GM12801 (cell line): ENCODE measurements around the gene DMRTC2.

ENCODE experiments used
- CTCF ChIP-seq: IDR thresholded peaks from one replicate; pipeline ENCODE4 v1.5.1; 2011; ENCODE audit warnings: control low read depth; ENCODE audit not compliant: insufficient read length; ENCODE audit errors: extremely low read depth

DMRTC2 gene

GRCh38 chr19:41845001-41845050 lies at the start of gene DMRTC2:
TSS of gene DMRTC2 (plus strand) at chr19:41845042. CDS start at chr19:41847429, 2,387 bp downstream.
- TF ChIP-seq CTCF, result no peak

DNA sequence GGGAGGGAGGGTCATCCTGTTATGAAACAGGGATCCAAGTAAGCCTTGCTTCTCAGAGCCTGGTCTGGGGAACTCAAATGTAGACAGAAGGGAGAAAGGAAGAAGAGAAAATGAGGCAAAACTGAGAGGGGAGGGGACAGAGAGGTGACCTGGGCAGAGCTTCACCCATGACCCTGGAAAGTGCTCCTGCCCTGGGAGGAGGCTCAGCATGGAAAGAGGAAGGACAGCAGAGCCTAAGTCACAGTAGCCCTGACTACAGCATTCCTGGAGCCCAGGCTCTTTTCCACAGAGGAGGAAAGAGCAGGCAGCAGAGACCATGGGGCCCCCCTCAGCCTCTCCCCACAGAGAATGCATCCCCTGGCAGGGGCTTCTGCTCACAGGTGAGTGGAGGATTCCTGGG lies 48.5 kb upstream of the DMRTC2 start, which contains the start of gene CEACAM3:
Gene CEACAM3, plus strand, starts transcription at position 226 of the 400 bp plus-strand sequence. Its CDS starts 91 bp downstream, at position 317.
- no peak for TF ChIP-seq CTCF

GRCh38 chr19:41796901-41797300 lies 47.9 kb upstream of the DMRTC2 start:
- TF ChIP-seq CTCF, result no peak

DNA sequence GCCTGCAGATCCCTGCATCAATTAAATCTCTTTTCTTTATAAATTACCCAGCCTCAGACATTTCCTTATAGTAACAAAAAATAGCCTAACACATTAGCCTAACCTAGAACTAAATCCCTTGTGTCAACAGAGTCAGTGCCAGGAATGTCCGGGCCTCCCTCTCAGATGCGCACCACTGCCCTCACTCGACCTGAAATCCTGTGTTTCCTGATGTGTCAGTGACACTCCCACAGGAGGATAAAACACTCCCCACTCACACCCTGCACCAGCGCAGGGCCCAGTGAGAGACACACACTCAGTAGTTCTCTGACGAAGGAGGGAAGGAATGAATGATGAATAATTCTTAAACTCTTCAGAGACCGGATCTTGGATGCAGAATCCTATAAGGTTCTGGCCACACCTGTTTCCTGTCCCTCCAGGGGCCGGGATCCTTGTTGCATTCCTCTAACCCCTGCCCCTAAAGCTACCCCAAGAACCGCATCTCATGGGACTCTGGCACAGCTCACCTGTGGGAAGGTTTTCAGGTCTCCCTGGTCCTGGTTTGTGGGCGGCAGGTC lies 45.3 kb upstream of the DMRTC2 start:
- TF ChIP-seq CTCF, result no peak

- TF ChIP-seq CTCF, result no peak
Measured at GRCh38 chr19:41801031-41801430, 43.8 kb upstream of the DMRTC2 start.

GRCh38 chr19:41801792-41802211 lies 43.0 kb upstream of the DMRTC2 start:
- TF ChIP-seq CTCF, result no peak

DNA sequence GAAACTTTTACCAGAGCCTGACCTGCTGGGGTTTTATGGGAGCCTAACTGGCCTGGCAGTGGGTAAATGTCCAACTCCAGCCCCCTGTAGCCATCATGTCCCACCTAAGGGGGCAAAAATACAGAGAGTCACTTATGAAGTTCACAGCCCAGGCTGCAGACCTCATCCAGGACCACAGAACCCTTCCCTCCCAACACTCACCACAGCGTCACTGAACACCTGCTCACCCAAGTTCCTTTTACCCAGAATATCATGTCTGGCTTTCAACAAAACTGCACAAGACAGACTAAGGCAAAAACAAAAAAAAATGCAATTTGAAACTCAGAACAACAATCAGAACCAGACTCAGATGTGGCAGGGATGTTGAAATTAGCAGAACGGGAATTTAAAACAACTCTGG lies 42.1 kb upstream of the DMRTC2 start:
- TF ChIP-seq CTCF, result no peak

DNA sequence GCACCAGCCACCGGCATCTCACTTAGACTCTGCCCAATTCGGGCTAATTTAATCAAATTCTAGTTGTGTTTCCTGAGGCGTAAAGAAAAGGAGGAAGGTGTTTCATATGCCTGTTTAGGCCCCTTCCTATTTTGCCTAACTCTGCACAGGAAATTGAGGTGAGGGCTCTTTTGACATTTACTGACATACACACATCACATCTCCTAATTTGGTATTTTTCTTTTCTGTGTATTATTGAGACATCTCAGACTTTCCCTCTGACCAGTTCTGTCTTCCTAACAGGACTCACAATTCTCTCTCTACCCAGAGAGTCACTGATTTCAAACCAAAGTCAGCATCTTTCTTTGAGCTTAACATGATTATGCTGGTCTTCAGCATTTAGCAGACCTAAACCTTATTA lies 40.5 kb upstream of the DMRTC2 start:
- no peak for TF ChIP-seq CTCF
